22Rv1 (cell line): ENCODE results near the gene TTC38.

ENCODE experiments used
- ZFX ChIP-seq: fragments of 450-650 bp; IDR thresholded peaks from 2 replicates; pipeline ENCODE4 v1.6.1; 2017; ENCODE audit warnings: antibody characterized with exemption, borderline replicate concordance
- TF ChIP-seq, protein P1 (sequence below): fragments of 450-650 bp; IDR thresholded peaks from 2 replicates; pipeline ENCODE4 v1.5.1; 2017; ENCODE audit warnings: mild to moderate bottlenecking

DNA sequence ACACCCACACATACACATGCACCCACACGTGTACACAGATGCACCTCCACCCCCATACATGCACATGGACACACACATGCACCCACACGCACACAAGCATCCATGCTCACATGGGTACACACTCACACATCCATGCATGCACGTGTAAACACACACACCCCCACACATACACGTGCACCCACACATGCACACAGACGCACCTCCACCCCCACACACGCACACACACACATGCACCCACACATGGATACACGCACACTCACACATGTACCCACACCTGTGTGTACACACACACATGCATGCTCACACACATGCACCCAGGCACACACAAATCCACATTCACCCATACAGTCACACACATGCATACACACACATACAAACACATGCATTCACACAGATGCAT lies 42.2 kb upstream of the TTC38 start:
- TF ChIP-seq, protein P1, sequence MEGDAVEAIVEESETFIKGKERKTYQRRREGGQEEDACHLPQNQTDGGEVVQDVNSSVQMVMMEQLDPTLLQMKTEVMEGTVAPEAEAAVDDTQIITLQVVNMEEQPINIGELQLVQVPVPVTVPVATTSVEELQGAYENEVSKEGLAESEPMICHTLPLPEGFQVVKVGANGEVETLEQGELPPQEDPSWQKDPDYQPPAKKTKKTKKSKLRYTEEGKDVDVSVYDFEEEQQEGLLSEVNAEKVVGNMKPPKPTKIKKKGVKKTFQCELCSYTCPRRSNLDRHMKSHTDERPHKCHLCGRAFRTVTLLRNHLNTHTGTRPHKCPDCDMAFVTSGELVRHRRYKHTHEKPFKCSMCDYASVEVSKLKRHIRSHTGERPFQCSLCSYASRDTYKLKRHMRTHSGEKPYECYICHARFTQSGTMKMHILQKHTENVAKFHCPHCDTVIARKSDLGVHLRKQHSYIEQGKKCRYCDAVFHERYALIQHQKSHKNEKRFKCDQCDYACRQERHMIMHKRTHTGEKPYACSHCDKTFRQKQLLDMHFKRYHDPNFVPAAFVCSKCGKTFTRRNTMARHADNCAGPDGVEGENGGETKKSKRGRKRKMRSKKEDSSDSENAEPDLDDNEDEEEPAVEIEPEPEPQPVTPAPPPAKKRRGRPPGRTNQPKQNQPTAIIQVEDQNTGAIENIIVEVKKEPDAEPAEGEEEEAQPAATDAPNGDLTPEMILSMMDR = no peak
- TF ChIP-seq ZFX = no peak
